Muscle layer of colon (tissue), 2 donors: ENCODE measurements around the gene MPHOSPH9.

Experiments
- H3K27ac ChIP-seq: one replicate; pipeline ENCODE4 v1.7.0; 2013; ENCODE audit warnings: low read depth, mild to moderate bottlenecking, low read length, moderate library complexity
- H3K27me3 ChIP-seq, 2 donors: one replicate each; pipeline ENCODE4 v1.7.0; 2013; ENCODE audit warnings: low read length in 2 of 2, mild to moderate bottlenecking in 2 of 2; ENCODE audit not compliant: insufficient read depth in 2 of 2, control insufficient read depth in 1 of 2
- H3K36me3 ChIP-seq: one replicate; pipeline ENCODE4 v1.7.0; 2013; ENCODE audit warnings: mild to moderate bottlenecking, low read length; ENCODE audit not compliant: insufficient read depth
- H3K4me1 ChIP-seq: one replicate; pipeline ENCODE4 v1.7.0; 2013; ENCODE audit warnings: mild to moderate bottlenecking, low read length; ENCODE audit not compliant: insufficient read depth
- H3K4me3 ChIP-seq, 2 donors: one replicate each; pipeline ENCODE4 v1.7.0; 2013; ENCODE audit warnings: low read length in 2 of 2, low read depth in 1 of 2, mild to moderate bottlenecking in 1 of 2, moderate library complexity in 1 of 2
- H3K9ac ChIP-seq: one replicate; pipeline ENCODE4 v1.7.0; 2013; ENCODE audit warnings: low read length
- H3K9me3 ChIP-seq: one replicate; pipeline ENCODE4 v1.7.0; 2013; ENCODE audit warnings: mild to moderate bottlenecking, low read length
- donor health status: abdominal sarcoma.
- donor health status: Adenocarcinoma of cecum.

Gene MPHOSPH9

DNA sequence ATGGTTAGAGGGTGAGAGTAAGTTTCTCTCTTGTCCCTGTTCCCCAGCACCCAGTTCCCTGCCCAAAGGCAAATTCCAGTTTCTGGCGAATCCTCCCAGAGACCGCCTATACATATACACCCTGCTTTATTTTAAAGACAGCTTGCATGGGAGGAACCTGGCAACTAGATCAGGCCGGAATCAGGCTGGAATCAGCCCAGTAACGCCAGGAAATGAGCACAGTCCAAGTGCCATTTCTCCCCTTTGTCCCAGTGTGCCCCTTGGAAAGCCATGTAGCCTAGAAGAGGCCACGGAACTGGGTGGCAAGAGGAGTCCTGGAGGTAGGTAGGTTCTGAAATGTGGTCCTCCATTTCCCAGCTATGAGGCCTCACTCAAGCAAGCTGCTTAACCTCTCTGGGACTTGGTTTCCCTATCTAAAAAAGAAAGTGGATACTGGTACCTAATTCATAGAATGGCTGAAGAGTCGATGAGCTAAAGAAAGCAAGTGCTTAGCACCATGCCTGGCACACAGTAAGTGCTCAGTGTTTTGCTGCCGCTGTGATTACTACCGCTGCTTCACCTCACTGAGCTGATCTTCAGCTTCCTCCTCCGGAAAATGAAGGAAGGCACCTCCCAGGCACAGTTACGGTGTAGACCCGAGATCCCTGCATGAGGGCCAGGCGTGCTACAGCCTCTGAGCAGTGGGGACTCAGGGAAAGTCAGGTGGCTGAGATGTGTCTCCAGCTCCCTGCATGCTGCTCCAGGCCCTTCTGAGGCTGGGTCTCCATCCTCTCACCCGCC lies 118.4 kb downstream of the MPHOSPH9 start:
- no peak overlapping the region for H3K9ac ChIP-seq
- peaks cover 5% of the 10 kb centered on the region for H3K36me3 ChIP-seq
- H3K27ac ChIP-seq = peak overlapping the region; percentile 74
- peak overlapping the region in 1 of 2 donors; percentile 28 for H3K4me3 ChIP-seq
- H3K27me3 ChIP-seq = no peaks in the 10 kb centered on the region
- H3K9me3 ChIP-seq = no peaks in the 10 kb centered on the region
- H3K4me1 ChIP-seq = peaks cover 67% of the 10 kb centered on the region

DNA sequence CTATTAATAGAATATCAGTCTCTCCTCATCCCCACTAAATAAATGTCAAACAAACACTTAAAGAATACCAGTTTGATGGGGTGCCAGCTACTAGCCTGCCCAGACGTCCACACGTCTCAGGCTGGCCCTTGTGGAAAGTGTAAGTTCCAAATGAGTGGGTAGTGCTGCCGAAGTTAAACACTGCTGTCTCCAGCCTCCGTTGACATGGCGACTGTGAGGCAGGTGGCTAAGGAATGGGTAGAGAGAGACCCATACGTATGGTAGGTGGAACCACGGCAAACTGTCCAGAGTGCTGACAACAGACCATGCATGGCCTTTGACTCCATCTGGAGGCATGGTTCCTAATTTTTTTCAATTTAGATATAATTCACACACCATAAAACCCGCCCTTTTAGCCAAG lies 119.9 kb downstream of the MPHOSPH9 start:
- Histone ChIP-seq H3K36me3 (peaks cover 19% of the 10 kb centered on the region), H3K27ac (no peak overlapping the region), H3K4me1 (peaks cover 72% of the 10 kb centered on the region), H3K9me3 (no peaks in the 10 kb centered on the region), H3K9ac (no peak overlapping the region), H3K27me3 (no peaks in the 10 kb centered on the region), H3K4me3 (no peak overlapping the region)

DNA sequence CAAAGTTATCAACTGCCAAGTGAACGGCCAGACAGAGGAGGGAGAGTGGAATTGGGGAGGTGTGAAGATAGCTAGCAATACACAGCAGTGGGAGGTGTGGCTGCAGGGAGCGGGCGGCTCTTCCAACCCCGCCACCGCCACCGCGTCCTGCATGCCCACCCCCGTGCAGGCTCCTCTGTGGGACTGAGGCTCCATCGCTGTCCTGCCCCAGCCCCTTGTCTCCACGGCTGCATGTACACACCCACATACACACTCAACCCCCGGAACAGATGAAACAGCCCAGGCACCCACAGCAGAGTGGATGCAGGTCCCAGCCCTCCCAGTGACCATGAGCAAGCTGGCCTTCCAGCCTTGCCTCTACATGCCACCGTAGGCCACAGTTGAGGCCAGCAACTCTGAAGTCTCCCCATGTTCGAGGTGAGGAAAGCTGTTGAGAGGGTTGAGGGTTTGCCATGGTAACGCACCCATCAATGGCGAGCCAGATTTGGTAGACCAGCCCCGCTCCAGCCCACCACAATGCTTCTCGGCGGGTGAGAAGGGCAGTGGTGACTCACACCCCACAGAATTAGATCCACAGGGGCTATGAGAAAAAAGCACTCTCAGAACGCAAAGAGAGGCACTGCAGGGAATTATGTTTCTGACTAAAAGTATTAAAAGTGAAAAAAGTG lies 121.3 kb downstream of the MPHOSPH9 start:
- Histone ChIP-seq H3K27ac (no peak overlapping the region), H3K9me3 (no peaks in the 10 kb centered on the region), H3K9ac (no peak overlapping the region), H3K4me3 (no peak overlapping the region), H3K4me1 (peaks cover 76% of the 10 kb centered on the region), H3K36me3 (peaks cover 22% of the 10 kb centered on the region), H3K27me3 (no peaks in the 10 kb centered on the region)

DNA sequence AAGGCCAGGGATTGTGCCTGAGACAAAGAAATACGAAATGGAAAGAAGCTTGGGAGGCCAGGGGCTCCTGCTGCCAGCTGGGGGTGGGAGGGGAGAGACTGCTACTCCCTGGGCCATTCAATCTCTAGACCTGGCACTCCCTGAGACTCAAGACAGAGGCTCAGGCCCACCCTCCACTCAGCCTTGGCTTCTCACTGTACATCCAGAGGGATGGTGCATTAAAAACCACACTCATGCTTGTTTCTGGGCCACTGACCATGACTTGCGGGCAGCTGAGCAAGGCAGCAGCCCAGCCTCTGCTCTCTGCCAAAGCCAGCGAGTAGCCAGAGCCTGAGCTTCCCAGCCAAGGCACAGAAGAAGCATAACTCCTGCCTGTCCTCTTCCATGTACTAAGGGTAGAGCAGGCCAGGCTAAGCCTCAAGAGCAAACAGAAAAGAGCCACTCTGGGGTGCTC lies 123.6 kb downstream of the MPHOSPH9 start:
- H3K9me3 ChIP-seq = no peaks in the 10 kb centered on the region
- no peak overlapping the region for H3K27ac ChIP-seq
- H3K36me3 ChIP-seq = peaks cover 22% of the 10 kb centered on the region
- H3K4me3 ChIP-seq = no peak overlapping the region
- no peaks in the 10 kb centered on the region for H3K27me3 ChIP-seq
- H3K9ac ChIP-seq = no peak overlapping the region
- H3K4me1 ChIP-seq = peaks cover 54% of the 10 kb centered on the region

DNA sequence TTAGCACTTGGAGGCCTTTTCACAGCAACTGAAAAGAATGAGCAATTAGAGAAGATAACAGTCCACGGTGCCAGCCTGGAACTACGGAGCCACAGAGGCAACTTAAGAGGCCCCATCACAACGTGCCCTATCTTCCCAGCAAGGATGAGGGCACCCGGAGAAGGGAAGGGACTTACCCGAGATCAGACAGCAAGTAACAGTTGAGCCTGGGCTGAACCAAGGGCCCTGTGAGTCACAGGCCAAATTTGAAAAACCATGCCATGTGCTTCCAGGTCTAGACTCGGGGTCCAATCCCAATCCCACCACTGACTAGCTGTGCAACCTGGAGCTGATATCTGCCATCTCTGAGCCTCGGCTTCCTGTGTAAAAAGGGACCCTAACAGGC lies 124.3 kb downstream of the MPHOSPH9 start:
- Histone ChIP-seq H3K27ac (no peak overlapping the region), H3K4me1 (peaks cover 49% of the 10 kb centered on the region), H3K4me3 (no peak overlapping the region), H3K9me3 (no peaks in the 10 kb centered on the region), H3K27me3 (no peaks in the 10 kb centered on the region), H3K36me3 (peaks cover 22% of the 10 kb centered on the region), H3K9ac (no peak overlapping the region)

DNA sequence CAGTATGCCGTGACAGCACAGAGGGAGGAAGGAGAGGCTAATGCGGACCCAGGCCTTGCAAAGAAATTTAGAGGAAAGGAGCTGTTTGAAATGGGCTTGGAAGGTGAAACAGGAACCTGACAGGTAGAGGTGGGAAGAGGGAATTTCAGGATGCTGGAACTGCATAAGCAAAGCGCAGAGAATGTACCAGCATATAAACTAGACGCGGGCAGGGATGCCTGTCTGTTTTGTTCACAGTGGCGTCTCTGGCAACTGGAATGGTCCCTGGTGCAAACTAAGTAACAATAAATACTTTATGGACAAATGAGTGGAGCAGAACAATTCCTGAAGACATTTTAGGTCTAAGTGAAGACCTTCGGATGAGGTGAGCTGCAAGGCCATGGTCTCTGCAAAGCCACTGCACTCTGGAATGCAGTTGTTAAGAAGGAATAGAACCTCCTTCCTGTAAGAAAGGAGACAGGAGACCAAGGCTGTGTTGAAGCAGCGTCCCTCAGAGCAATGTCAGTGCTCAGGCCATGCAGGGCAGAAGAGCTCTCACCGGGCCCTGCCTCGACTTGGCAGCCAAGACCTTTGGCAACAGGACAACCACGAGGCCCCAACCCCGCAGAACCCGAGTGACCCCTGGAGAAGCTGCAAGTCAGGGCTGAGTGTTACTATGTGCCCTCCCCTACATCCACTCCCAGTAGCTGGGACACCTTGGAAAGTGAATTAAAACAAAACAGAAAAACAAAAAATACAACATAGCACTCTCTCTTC lies 124.8 kb downstream of the MPHOSPH9 start:
- Histone ChIP-seq H3K36me3 (peaks cover 22% of the 10 kb centered on the region), H3K9ac (no peak overlapping the region), H3K27me3 (no peaks in the 10 kb centered on the region), H3K4me1 (peaks cover 43% of the 10 kb centered on the region), H3K9me3 (no peaks in the 10 kb centered on the region), H3K4me3 (no peak overlapping the region), H3K27ac (no peak overlapping the region)

DNA sequence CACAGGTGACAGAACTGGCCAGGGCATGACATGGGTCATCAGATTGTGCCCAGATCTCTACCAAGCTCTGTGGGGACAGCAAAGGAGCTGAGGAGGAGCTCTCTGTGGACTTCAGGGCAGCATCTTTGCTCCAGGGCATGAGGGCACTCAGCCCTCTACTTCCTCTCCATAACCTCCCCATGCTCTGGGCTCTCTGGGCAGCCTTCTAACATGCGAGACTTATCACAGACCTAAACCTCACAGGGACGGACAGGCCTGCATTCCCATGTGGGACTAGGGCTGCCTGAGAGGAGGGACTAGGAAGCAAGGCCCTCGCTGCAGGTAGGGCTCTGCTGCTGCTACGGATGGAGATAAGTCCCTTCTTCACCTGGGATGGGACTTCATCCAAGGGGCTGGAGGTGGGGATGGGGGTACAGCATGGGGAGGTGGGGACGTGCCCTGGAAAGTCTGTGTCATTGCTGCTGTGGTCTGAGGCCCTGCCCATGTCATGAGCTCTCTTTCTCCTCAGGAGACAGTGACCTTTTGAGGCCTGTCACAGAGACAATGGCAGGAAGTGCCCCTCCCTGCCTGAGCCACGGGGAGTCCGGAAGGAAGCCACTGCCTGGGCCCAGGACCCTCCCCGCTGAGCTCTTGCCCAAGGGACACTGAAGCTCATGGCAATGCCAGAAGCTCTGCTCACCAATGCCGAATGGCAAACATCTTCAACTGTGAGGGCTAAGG lies 126.1 kb downstream of the MPHOSPH9 start:
- Histone ChIP-seq H3K4me1 (peaks cover 37% of the 10 kb centered on the region), H3K27ac (no peak overlapping the region), H3K27me3 (no peaks in the 10 kb centered on the region), H3K4me3 (no peak overlapping the region), H3K36me3 (peaks cover 22% of the 10 kb centered on the region), H3K9ac (no peak overlapping the region), H3K9me3 (no peaks in the 10 kb centered on the region)

DNA sequence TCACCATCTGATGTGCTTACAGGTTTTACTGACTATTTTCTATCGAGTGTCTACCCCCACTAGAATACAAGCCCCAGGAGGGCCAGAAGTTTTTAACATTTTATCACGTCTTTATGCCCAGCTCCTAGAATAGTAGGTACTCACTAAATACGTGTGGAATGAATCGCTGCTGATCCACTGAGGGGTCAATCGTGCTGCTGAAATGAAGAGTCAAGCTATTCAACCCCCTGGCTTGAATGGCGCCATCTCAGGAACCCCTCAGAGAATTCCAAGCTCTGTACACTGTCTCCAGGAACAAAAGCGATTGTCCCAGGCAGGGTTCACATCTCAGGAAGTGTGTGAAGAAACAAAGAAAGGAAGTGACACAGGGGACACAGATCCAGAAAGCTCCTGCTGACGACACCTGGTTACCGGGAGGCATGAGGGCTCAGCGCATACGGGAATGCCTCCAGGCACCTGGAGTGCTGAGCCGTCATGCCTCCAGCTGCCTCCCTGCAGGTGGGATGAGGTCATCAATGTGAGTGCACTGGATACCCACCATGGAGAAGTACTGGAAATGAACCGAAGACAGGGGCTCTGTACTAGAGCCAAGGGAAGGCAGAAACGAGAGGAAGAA lies 127.6 kb downstream of the MPHOSPH9 start:
- H3K27me3 ChIP-seq = no peaks in the 10 kb centered on the region
- H3K4me3 ChIP-seq = no peak overlapping the region
- H3K9me3 ChIP-seq = no peaks in the 10 kb centered on the region
- peaks cover 31% of the 10 kb centered on the region for H3K4me1 ChIP-seq
- H3K9ac ChIP-seq = no peak overlapping the region
- no peak overlapping the region for H3K27ac ChIP-seq
- peaks cover 22% of the 10 kb centered on the region for H3K36me3 ChIP-seq

DNA sequence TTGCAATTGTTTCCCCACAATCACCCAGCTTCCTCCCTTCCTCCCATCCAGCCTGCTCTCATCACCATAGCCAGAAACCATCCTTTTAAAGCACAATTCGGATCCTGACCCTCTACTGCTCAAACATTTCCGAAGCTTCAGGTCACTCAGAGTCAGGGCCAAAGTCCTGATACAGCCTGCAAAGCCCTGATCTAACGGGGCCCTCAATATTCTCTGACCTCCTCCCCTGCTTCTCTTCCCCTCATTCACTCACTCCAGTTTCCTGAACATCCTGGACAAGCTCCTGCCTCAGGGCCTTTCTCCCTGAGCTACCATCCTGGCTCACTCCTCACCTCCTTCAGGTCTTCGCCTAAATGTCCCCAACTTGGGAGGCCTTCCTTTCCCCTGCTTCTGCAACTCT lies 128.1 kb downstream of the MPHOSPH9 start:
- Histone ChIP-seq H3K36me3 (peaks cover 20% of the 10 kb centered on the region), H3K9ac (no peak overlapping the region), H3K4me1 (peaks cover 34% of the 10 kb centered on the region), H3K27me3 (no peaks in the 10 kb centered on the region), H3K4me3 (no peak overlapping the region), H3K27ac (no peak overlapping the region), H3K9me3 (no peaks in the 10 kb centered on the region)
